ENCODE results near the gene LRP4. TPM values are rescaled to one million over a fixed set of nuclear protein-coding genes. Genes with fewer than 3 reads are reported as not detected.

The LRP4 gene
- total and polyA plus RNA-seq, 2 of the 8 experiments (the other 6 are each of a cell fraction or from before 2014, with no cell fraction given) = 5.4 to 22.1 TPM

DNA sequence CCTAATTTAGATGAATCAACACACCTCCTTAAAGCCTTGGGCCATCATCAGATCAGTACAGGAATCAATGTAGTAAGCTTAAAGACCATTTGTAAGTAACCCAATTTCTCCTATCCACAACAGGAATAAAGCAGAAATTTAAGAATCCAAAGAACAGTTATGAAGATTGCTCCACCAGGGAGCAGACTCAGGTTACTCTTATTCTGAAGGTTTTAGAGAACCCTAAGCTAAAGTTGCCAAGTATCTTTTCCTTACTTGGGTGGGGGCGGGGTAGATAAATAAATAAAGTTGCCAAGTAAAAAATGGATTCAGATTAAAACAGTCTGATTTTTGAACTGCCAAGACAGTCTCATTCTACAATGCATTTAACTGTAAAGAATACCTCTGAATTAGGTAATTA is 90.4 kb downstream of the LRP4 start:
- H3K79me2 ChIP-seq (ENCODE audit: control insufficient read depth in 1 of 2, insufficient read depth in 2 of 2, low read length in 2 of 2) = peaks cover 15 to 95% of the 10 kb centered on the region in 2 experiments
- H3K9ac ChIP-seq (replicated peaks in 1 of 4; ENCODE audit: extremely low read depth in 1 of 4, low read depth in 3 of 4, low read length in 3 of 4) = no peak overlapping the region
- no peak overlapping the region for H3K23ac ChIP-seq (ENCODE audit: insufficient read length)
- H3K79me1 ChIP-seq (ENCODE audit: low read depth, low read length) = peaks cover 8% of the 10 kb centered on the region
- H3K27me3 ChIP-seq (replicated peaks in 1 of 4; ENCODE audit: control insufficient read depth in 3 of 4, extremely low read depth in 1 of 4, insufficient read depth in 3 of 4, low read length in 3 of 4) = no peaks in the 10 kb centered on the region
- FAIRE-seq = no peak
- no peak overlapping the region for H2BK5ac ChIP-seq (ENCODE audit: low read depth, low read length)
- H2BK15ac ChIP-seq (ENCODE audit: low read length) = no peak overlapping the region
- H3K18ac ChIP-seq (ENCODE audit: extremely low read depth, low read length) = no peak overlapping the region
- no peak overlapping the region; a peak in 1 of 4 replicates for H3K4me2 ChIP-seq (ENCODE audit: insufficient read depth in 1 of 2, low read depth in 2 of 2, low read length in 2 of 2)
- H3K27ac ChIP-seq (ENCODE audit: low read depth, low read length) = no peak overlapping the region
- no peak overlapping the region for H4K8ac ChIP-seq (ENCODE audit: extremely low read depth, insufficient read depth, low read length)
- CTCF ChIA-PET (ENCODE audit: partially characterized antibody) = interaction anchor here (1.7 kb wide), 1 partner anchor 276 kb away, joined by 3 read pairs; no protein-coding TSS in a partner anchor
- H2BK20ac ChIP-seq (ENCODE audit: low read length) = no peak overlapping the region
- peaks cover 14 to 19% of the 10 kb centered on the region in 2 experiments for H4K20me1 ChIP-seq (replicated peaks in 1 of 2; ENCODE audit: control insufficient read depth in 1 of 2, insufficient read depth in 2 of 2, low read length in 2 of 2)
- no peak for DNase-seq (ENCODE audit: low read depth in 1 of 2, low spot score in 2 of 2)
- H3K4me1 ChIP-seq (replicated peaks in 1 of 4; ENCODE audit: control insufficient read depth in 3 of 4, insufficient read depth in 4 of 4, low read length in 3 of 4) = peaks cover 3 to 9% (median 5%) of the 10 kb centered on the region in 4 experiments; a peak in 6 of 7 replicates
- no peak overlapping the region for H2AK5ac ChIP-seq (ENCODE audit: low read depth, low read length)
- POLR2A ChIA-PET (ENCODE audit: partially characterized antibody) = interaction anchor here (1.1 to 3.3 kb wide), 2 partner anchors 13 to 936 kb away, joined by 3 to 16 read pairs; no protein-coding TSS in a partner anchor
- H4K91ac ChIP-seq (replicated peaks; ENCODE audit: insufficient read length, low read length) = no peak overlapping the region
- no peaks in the 10 kb centered on the region for H3K36me3 ChIP-seq (ENCODE audit: control insufficient read depth in 2 of 4, insufficient read depth in 4 of 4, low read length in 3 of 4)
- 84% methylated on average over 1 of the region's 1 CpG; no CpG with 5 or more reads in 1 of the 2 experiments for WGBS, 2 experiments (ENCODE audit: extremely low coverage in 1 of 2, insufficient coverage in 1 of 2, insufficient read length in 1 of 2, insufficient replicate concordance in 2 of 2, low coverage in 1 of 2, low lambda C conversion rate in 2 of 2, missing lambda C conversion rate in 1 of 2)
- H3K56ac ChIP-seq (replicated peaks; ENCODE audit: insufficient read length, low read depth, low read length) = no peak overlapping the region
- no peak overlapping the region for H3K4ac ChIP-seq (replicated peaks; ENCODE audit: insufficient read length, low read depth, low read length)
- no peaks in the 10 kb centered on the region for H3K23me2 ChIP-seq (ENCODE audit: low read depth, low read length)
- H2BK120ac ChIP-seq (replicated peaks; ENCODE audit: low read depth, low read length) = no peak overlapping the region
- no peaks in the 10 kb centered on the region for H3K9me3 ChIP-seq (ENCODE audit: insufficient read depth in 2 of 2, low read depth in 1 of 2, low read length in 1 of 2)
- H3K14ac ChIP-seq (ENCODE audit: insufficient read length) = no peak overlapping the region
- H3K4me3 ChIP-seq (ENCODE audit: extremely low read depth in 1 of 4, insufficient read depth in 2 of 4, low read depth in 3 of 4, low read length in 4 of 4) = no peak overlapping the region
- H4K5ac ChIP-seq (ENCODE audit: insufficient read length, low read depth, low read length) = no peak overlapping the region
- no peak overlapping the region for H2BK12ac ChIP-seq (ENCODE audit: low read depth, low read length)
- no peak overlapping the region for H2AFZ ChIP-seq (ENCODE audit: low read length)
- TF ChIP-seq RNF2 (IDR thresholded peaks at IDR 0.05; ENCODE audit: borderline replicate concordance, low read depth, low read length, missing control alignments, poor library complexity, severe bottlenecking) (no peak), MAX (IDR thresholded peaks at IDR 0.05) (no peak)
